Prostate gland (tissue), 2 donors: Measurements from ENCODE around the gene ANKRD44. TPM values are rescaled to one million over a fixed set of nuclear protein-coding genes. Genes with fewer than 3 reads are reported as not detected.
"Not testable (repeated sequence)": the region's sequence is repeated elsewhere in the genome, so short reads cannot be mapped to it uniquely, and the experiment has no call there.

Experiments
- DNase-seq: peaks from one replicate; pipeline ENCODE4 v3.0.0-alpha.2; 2019; ENCODE audit warnings: low spot score
- H3K27ac ChIP-seq, 2 donors: fragments of 200-600 bp; sonication (generic); 2 replicates each; pipeline ENCODE4 v1.5.1; 2017 to 2019
- H3K27me3 ChIP-seq: fragments of 200-600 bp; sonication (generic); replicated peaks from 2 replicates; pipeline ENCODE4 v1.5.1; 2019; ENCODE audit not compliant: insufficient read depth
- H3K36me3 ChIP-seq, 2 donors: fragments of 200-600 bp; sonication (generic); 1 replicate in 1 of 2; 2 replicates in 1 of 2; pipeline versions ENCODE4 v1.5.1 to v1.8.1; 2017 to 2019
- H3K4me1 ChIP-seq: fragments of 200-600 bp; sonication (generic); replicated peaks from 2 replicates; pipeline ENCODE4 v1.5.1; 2019
- H3K4me3 ChIP-seq, 2 donors: fragments of 200-600 bp; sonication (generic); 2 replicates each; pipeline ENCODE4 v1.5.1; 2017 to 2019
- H3K9me3 ChIP-seq: fragments of 200-600 bp; sonication (generic); 2 replicates; pipeline ENCODE4 v1.5.1; 2017
- CTCF ChIP-seq, 4 experiments: fragments of 200-600 bp in 2 of 4; fragments of 450-650 bp in 2 of 4; sonication (generic) in 2 of 4; IDR thresholded peaks; 1 replicate in 3 of 4; 2 replicates in 1 of 4; pipeline ENCODE4 v1.5.1; 2016 to 2019; ENCODE audit warnings: antibody characterized with exemption in 4 of 4, mild to moderate bottlenecking in 2 of 4, moderate library complexity in 2 of 4
- POLR2A ChIP-seq: fragments of 450-650 bp; IDR thresholded peaks from one replicate; pipeline ENCODE4 v1.6.1; 2016; ENCODE audit warnings: antibody characterized with exemption, mild to moderate bottlenecking
- POLR2AphosphoS5 ChIP-seq: sonication (generic); formaldehyde crosslinking; IDR thresholded peaks from one replicate; pipeline ENCODE4 v1.6.1; 2017; ENCODE audit warnings: antibody characterized with exemption
- WGBS: methylation state at CpG from one replicate; pipeline ENCODE4 v1.1.5; 2018; 5-methylcytosine and 5-hydroxymethylcytosine counted together
- intact Hi-C: fragments of 100-400 bp; cut with DNase I; formaldehyde crosslinking; loops from one replicate; pipeline ENCODE4 v1.14.2; 2022
- total RNA-seq, 2 donors: library from RNA; depleted of rRNA; stranded (reverse); fragments of >200 nt; gene quantifications; one replicate each; pipeline ENCODE4 v1.1.0, GENCODE V29; 2016

The ANKRD44 gene
- total RNA-seq, 2 donors from 2014 or later: 6.0 to 11.2 TPM

DNA sequence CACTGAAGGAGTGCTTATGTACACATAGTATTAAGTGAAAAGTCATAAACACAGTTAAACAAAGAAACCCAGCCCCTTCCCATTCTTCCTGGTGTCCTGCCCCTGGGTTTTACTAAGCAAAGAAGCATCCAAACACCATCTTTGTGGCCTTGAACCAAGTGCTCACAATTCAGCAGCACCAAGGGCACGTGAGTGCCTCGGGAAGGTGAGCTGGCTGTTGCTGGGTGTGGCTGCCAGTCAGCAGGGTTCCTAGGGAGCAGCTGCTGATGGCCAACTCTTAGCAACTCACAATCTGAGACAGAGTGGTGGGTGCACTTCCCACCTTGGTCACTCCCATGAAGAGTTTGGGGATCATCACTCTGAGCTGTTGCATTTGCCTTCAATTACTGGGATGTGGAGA is 286.4 kb downstream of the ANKRD44 start:
- H3K4me3 ChIP-seq: no peak overlapping the region
- WGBS: 31% methylated on average over 2 of the region's 2 CpGs
- H3K36me3 ChIP-seq: peaks cover 0 to 2% of the 10 kb centered on the region in 2 donors
- TF ChIP-seq CTCF (IDR thresholded peaks at IDR 0.05) (no peak), POLR2AphosphoS5 (no peak), POLR2A (no peak)
- H3K9me3 ChIP-seq: no peaks in the 10 kb centered on the region
- no peak overlapping the region for H3K27ac ChIP-seq
- no peaks in the 10 kb centered on the region for H3K4me1 ChIP-seq
- no peaks in the 10 kb centered on the region for H3K27me3 ChIP-seq
- no peak for DNase-seq
- intact Hi-C loops: no loop called here

GRCh38 chr2:197020921-197021320 is 289.7 kb downstream of the ANKRD44 start:
- H3K9me3 ChIP-seq, H3K4me3 ChIP-seq, H3K27ac ChIP-seq, H3K36me3 ChIP-seq, H3K4me1 ChIP-seq, H3K27me3 ChIP-seq, DNase-seq, intact Hi-C loops: not testable (repeated sequence)
- WGBS: 93% methylated on average over 2 of the region's 2 CpGs

GRCh38 chr2:197013098-197013497 is 297.5 kb downstream of the ANKRD44 start:
- no peaks in the 10 kb centered on the region for H3K36me3 ChIP-seq
- no peak overlapping the region for H3K27ac ChIP-seq
- DNase-seq: no peak
- no peaks in the 10 kb centered on the region for H3K4me1 ChIP-seq
- no peaks in the 10 kb centered on the region for H3K9me3 ChIP-seq
- TF ChIP-seq POLR2A (no peak), POLR2AphosphoS5 (no peak), CTCF (IDR thresholded peaks at IDR 0.05) (no peak)
- over 99% methylated on average over 2 of the region's 2 CpGs for WGBS
- no peaks in the 10 kb centered on the region for H3K27me3 ChIP-seq
- intact Hi-C loops: loop anchor here (5.0 to 10.0 kb wide), 2 partner anchors 172 to 299 kb away; partner anchors contain the start of gene ANKRD44
- H3K4me3 ChIP-seq: no peak overlapping the region

GRCh38 chr2:197011801-197012641 is 298.6 kb downstream of the ANKRD44 start:
- peak; percentile 45 to 59 (median 56) for TF ChIP-seq CTCF (IDR thresholded peaks at IDR 0.05)
- TF ChIP-seq POLR2AphosphoS5: no peak
- no peak for DNase-seq
- Histone ChIP-seq H3K36me3 (no peaks in the 10 kb centered on the region), H3K27me3 (no peaks in the 10 kb centered on the region), H3K4me1 (no peaks in the 10 kb centered on the region), H3K4me3 (no peak overlapping the region), H3K27ac (no peak overlapping the region), H3K9me3 (no peaks in the 10 kb centered on the region)
- intact Hi-C loops: loop anchor here (5.0 to 10.0 kb wide), 2 partner anchors 173 to 300 kb away; partner anchors contain the start of gene ANKRD44
- WGBS: 27% methylated on average over 5 of the region's 5 CpGs

- H3K36me3 ChIP-seq: no peaks in the 10 kb centered on the region
- no peak overlapping the region for H3K27ac ChIP-seq
- DNase-seq: no peak
- H3K9me3 ChIP-seq: no peaks in the 10 kb centered on the region
- H3K4me1 ChIP-seq: no peaks in the 10 kb centered on the region
- no peak overlapping the region for H3K4me3 ChIP-seq
- H3K27me3 ChIP-seq: no peaks in the 10 kb centered on the region
- WGBS: 74% methylated on average over 2 of the region's 2 CpGs
- TF ChIP-seq POLR2AphosphoS5 (no peak), POLR2A (no peak), CTCF (IDR thresholded peaks at IDR 0.05) (no peak)
- intact Hi-C loops: loop anchor here (5.0 to 10.0 kb wide), 2 partner anchors 174 to 301 kb away; partner anchors contain the start of gene ANKRD44
These were observed 299.6 kb downstream of the ANKRD44 start for GRCh38 chr2:197011021-197011417.
